Suprapubic skin (tissue), 4 donors: Measurements from ENCODE around the gene NNT. TPM values are rescaled to one million over a fixed set of nuclear protein-coding genes. Genes with fewer than 3 reads are reported as not detected.
"Not testable (repeated sequence)": the region's sequence is repeated elsewhere in the genome, so short reads cannot be mapped to it uniquely, and the experiment has no call there.

ENCODE experiments used
- DNase-seq, 2 donors: peaks; one replicate each; pipeline ENCODE4 v3.0.0-alpha.2; 2019; ENCODE audit warnings: low spot score in 2 of 2
- H3K27ac ChIP-seq: fragments of 200-600 bp; sonication (generic); one replicate; pipeline ENCODE4 v1.5.1; 2019
- H3K27me3 ChIP-seq: fragments of 200-600 bp; sonication (generic); one replicate; pipeline ENCODE4 v1.5.1; 2019
- H3K36me3 ChIP-seq: fragments of 200-600 bp; sonication (generic); one replicate; pipeline ENCODE4 v1.5.1; 2019
- H3K4me1 ChIP-seq: fragments of 200-600 bp; sonication (generic); one replicate; pipeline ENCODE4 v1.5.1; 2019
- H3K4me3 ChIP-seq: fragments of 200-600 bp; sonication (generic); one replicate; pipeline ENCODE4 v1.5.1; 2019; ENCODE audit warnings: mild to moderate bottlenecking
- H3K9me3 ChIP-seq: fragments of 200-600 bp; sonication (generic); one replicate; pipeline ENCODE4 v1.5.1; 2019
- EP300 ChIP-seq: sonication (generic); formaldehyde crosslinking; IDR thresholded peaks from one replicate; pipeline ENCODE4 v1.6.1; 2017; ENCODE audit warnings: antibody characterized with exemption
- POLR2A ChIP-seq, 2 donors: fragments of 450-650 bp; IDR thresholded peaks; one replicate each; pipeline ENCODE4 v1.6.1; 2017; ENCODE audit warnings: antibody characterized with exemption in 2 of 2, mild to moderate bottlenecking in 2 of 2, moderate library complexity in 2 of 2
- POLR2AphosphoS5 ChIP-seq, 3 donors: sonication (generic); formaldehyde crosslinking; IDR thresholded peaks; one replicate each; pipeline ENCODE4 v1.6.1; 2017; ENCODE audit warnings: antibody characterized with exemption in 3 of 3
- WGBS: methylation state at CpG from one replicate; pipeline ENCODE4 v1.1.5; 2018; 5-methylcytosine and 5-hydroxymethylcytosine counted together
- total RNA-seq, 4 donors: library from RNA; depleted of rRNA; stranded (reverse); fragments of >200 nt; gene quantifications; one replicate each; pipeline ENCODE4 v1.1.0, GENCODE V29; 2016
- TF ChIP-seq, protein P1 (sequence below), 2 donors: fragments of 200-600 bp in 1 of 2; fragments of 450-650 bp in 1 of 2; sonication (generic) in 1 of 2; IDR thresholded peaks; one replicate each; pipeline ENCODE4 v1.5.1; 2016 to 2019; ENCODE audit warnings: antibody characterized with exemption in 2 of 2, mild to moderate bottlenecking in 1 of 2, moderate library complexity in 1 of 2

The NNT gene
- total RNA-seq, 4 donors from 2014 or later = 23.9 to 38.3 (median 32.7) TPM

DNA sequence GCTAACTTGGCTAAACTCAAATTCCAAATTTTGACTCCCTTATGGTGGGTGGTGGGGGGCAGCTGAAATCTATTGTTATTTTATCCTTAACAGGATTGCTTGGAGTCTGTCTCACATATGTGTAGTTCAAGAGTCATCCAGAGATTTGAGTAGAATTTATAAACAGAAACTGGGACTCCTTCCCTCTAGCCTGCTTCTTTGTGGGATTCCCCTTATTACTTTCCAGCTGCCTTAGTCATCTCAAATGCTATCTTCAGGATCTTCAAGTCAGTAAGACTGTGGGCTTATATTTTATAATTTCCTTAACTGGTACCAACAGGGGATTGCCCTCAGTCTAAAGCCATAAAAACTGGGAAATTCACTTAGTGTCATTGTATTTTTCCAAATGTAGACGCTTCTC lies 55.5 kb downstream of the NNT start:
- no peak for DNase-seq
- Histone ChIP-seq H3K4me1 (no peaks in the 10 kb centered on the region), H3K27me3 (no peaks in the 10 kb centered on the region), H3K4me3 (no peak overlapping the region), H3K27ac (peak overlapping the region; percentile 5), H3K9me3 (no peaks in the 10 kb centered on the region), H3K36me3 (peaks cover 59% of the 10 kb centered on the region)
- 35% methylated on average over 1 of the region's 1 CpG for WGBS
- TF ChIP-seq, protein P1, sequence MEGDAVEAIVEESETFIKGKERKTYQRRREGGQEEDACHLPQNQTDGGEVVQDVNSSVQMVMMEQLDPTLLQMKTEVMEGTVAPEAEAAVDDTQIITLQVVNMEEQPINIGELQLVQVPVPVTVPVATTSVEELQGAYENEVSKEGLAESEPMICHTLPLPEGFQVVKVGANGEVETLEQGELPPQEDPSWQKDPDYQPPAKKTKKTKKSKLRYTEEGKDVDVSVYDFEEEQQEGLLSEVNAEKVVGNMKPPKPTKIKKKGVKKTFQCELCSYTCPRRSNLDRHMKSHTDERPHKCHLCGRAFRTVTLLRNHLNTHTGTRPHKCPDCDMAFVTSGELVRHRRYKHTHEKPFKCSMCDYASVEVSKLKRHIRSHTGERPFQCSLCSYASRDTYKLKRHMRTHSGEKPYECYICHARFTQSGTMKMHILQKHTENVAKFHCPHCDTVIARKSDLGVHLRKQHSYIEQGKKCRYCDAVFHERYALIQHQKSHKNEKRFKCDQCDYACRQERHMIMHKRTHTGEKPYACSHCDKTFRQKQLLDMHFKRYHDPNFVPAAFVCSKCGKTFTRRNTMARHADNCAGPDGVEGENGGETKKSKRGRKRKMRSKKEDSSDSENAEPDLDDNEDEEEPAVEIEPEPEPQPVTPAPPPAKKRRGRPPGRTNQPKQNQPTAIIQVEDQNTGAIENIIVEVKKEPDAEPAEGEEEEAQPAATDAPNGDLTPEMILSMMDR (IDR thresholded peaks at IDR 0.05) = no peak
- TF ChIP-seq POLR2A (IDR thresholded peaks at IDR 0.05) = no peak
- no peak for TF ChIP-seq POLR2AphosphoS5 (IDR thresholded peaks at IDR 0.05)
- no peak for TF ChIP-seq EP300

DNA sequence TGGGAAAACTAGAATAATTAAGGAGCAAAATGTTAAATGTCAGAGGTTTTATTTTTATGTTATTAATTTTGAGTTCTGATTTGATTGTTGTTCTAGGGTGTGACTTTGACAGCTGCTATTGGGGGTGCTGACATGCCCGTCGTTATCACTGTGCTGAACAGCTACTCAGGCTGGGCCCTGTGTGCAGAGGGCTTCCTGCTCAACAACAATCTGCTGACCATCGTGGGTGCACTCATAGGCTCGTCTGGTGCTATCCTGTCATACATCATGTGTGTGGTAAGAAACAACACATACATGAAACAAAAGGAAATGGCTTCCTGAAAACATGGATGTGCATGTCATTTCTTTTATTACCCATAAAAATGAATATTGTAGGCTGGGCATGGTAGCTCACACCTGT lies 56.1 kb downstream of the NNT start:
- TF ChIP-seq, protein P1 (IDR thresholded peaks at IDR 0.05) = no peak
- TF ChIP-seq POLR2A (IDR thresholded peaks at IDR 0.05) (no peak), EP300 (no peak), POLR2AphosphoS5 (IDR thresholded peaks at IDR 0.05) (no peak)
- Histone ChIP-seq H3K36me3 (peaks cover 53% of the 10 kb centered on the region), H3K9me3 (no peaks in the 10 kb centered on the region), H3K4me1 (peaks cover under 1% of the 10 kb centered on the region), H3K4me3 (no peak overlapping the region), H3K27me3 (no peaks in the 10 kb centered on the region), H3K27ac (peak overlapping the region; percentile 5)
- no peak for DNase-seq
- 71% methylated on average over 4 of the region's 4 CpGs for WGBS

GRCh38 chr5:43661102-43661501 lies 58.1 kb downstream of the NNT start:
- 65% methylated on average over 2 of the region's 2 CpGs for WGBS
- DNase-seq = no peak
- TF ChIP-seq POLR2A (IDR thresholded peaks at IDR 0.05) = no peak
- TF ChIP-seq, protein P1 (IDR thresholded peaks at IDR 0.05) = peak in 1 of 2 donors; percentile 30
- TF ChIP-seq POLR2AphosphoS5 (IDR thresholded peaks at IDR 0.05) = no peak
- no peak for TF ChIP-seq EP300

DNA sequence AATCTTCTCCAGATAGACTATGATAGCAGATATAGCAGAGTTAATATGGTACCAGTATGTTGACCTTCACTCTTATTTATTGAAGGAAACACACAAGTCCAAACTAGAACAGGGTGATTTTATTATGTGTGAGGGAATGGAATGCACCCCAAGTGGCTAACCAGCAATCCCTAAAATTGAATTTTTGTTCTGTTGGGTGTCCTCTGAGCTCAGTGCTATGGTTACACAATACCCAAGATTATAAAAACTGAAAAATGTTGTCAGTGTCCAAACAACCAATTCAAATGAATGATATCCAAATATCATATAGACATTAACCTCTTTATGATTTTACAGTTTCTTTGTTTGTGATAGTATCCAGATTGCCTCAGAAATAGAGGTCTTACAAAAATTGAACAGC lies 60.9 kb downstream of the NNT start:
- Histone ChIP-seq H3K27ac (no peak overlapping the region), H3K36me3 (peaks cover 18% of the 10 kb centered on the region), H3K4me3 (no peak overlapping the region), H3K4me1 (peaks cover 7% of the 10 kb centered on the region), H3K27me3 (no peaks in the 10 kb centered on the region), H3K9me3 (no peaks in the 10 kb centered on the region)
- TF ChIP-seq POLR2A (IDR thresholded peaks at IDR 0.05) (no peak), EP300 (no peak), POLR2AphosphoS5 (IDR thresholded peaks at IDR 0.05) (no peak)
- TF ChIP-seq, protein P1 (IDR thresholded peaks at IDR 0.05) = no peak
- DNase-seq = no peak

More at GRCh38 chr5:43661102-43661501, 58.1 kb downstream of the NNT start:
- Histone ChIP-seq H3K27ac (no peak overlapping the region), H3K36me3 (peaks cover 39% of the 10 kb centered on the region), H3K4me3 (no peak overlapping the region), H3K4me1 (peaks cover 7% of the 10 kb centered on the region), H3K27me3 (no peaks in the 10 kb centered on the region), H3K9me3 (no peaks in the 10 kb centered on the region)

DNA sequence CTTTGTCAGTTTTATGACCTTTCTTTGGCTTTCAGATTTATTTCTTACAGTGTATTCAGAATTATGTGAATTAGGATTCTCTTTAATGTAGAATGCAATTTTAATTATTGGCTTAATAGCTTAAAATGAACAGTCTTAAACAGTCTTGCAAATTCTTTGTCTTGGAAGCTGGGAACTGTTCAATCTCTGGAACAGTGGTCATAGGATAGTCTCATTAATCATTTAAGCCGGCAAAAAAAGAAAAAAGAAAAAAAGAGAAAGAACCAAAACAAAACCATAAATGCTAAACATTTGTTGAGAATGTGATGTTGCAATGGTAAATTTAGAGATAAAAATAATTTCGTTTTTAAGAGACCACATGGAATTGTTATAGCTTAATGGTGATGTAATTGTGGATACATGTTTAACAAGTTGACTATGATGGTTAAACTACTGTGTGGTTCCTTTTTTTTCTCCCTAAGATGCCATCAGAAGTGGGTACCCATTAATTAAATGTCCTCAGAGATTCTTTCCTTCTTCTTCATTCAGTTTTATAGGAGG lies 61.6 kb downstream of the NNT start:
- 53% methylated on average over 2 of the region's 2 CpGs for WGBS
- Histone ChIP-seq H3K36me3 (peaks cover 12% of the 10 kb centered on the region), H3K27ac (no peak overlapping the region), H3K4me1 (peaks cover 7% of the 10 kb centered on the region), H3K27me3 (no peaks in the 10 kb centered on the region), H3K9me3 (no peaks in the 10 kb centered on the region), H3K4me3 (no peak overlapping the region)
- DNase-seq = no peak
- TF ChIP-seq, protein P1 (IDR thresholded peaks at IDR 0.05) = no peak

- not testable (repeated sequence) for H3K36me3 ChIP-seq, H3K4me1 ChIP-seq, H3K4me3 ChIP-seq, DNase-seq, H3K27me3 ChIP-seq, H3K27ac ChIP-seq, H3K9me3 ChIP-seq
- WGBS = 85% methylated on average over 12 of the region's 35 CpGs
Measured at GRCh38 chr5:43665749-43666148, 62.8 kb downstream of the NNT start.

DNA sequence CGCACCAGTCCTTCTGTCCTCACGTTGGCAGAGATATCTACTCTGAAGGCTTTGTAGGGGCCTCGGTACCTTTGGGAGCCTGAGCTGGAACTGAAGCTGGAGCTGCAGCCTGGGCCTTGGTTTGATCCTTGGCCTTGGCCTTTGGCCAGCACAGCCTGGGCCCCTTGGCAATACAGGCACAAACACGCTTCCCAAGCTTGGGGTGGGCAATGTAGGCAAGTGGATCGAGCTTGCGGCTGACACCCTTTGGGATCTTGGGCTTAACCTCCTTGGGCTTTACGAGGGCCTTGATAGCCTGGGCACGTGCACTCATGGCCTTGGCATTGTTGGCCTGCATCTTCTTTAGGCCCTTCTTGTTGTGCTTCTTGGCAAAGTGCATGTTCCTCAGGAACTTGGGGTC lies 63.7 kb downstream of the NNT start:
- not testable (repeated sequence) for H3K4me3 ChIP-seq, DNase-seq, H3K27ac ChIP-seq, H3K36me3 ChIP-seq, H3K4me1 ChIP-seq, H3K27me3 ChIP-seq, H3K9me3 ChIP-seq
- 82% methylated on average over 7 of the region's 8 CpGs for WGBS

DNA sequence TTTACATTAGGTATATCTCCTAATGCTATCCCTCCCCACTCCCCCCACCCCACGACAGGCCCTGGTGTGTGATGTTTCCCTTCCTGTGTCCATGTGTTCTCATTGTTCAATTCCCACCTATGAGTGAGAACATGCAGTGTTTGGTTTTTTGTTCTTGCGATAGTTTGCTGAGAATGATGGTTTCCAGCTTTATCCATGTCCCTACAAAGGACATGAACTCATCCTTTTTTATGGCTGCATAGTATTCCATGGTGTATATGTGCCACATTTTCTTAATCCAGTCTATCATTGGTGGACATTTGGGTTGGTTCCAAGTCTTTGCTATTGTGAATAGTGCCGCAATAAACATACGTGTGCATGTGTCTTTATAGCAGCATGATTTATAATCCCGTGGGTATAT lies 64.4 kb downstream of the NNT start:
- H3K4me1 ChIP-seq, H3K27me3 ChIP-seq, DNase-seq, H3K27ac ChIP-seq, H3K4me3 ChIP-seq, H3K36me3 ChIP-seq, H3K9me3 ChIP-seq: not testable (repeated sequence)
- 88% methylated on average over 5 of the region's 5 CpGs for WGBS
